PFSK-1 (cell line): Measurements from ENCODE around the gene LDLRAD4.

ENCODE experiments used
- FOXP2 ChIP-seq: optimal IDR thresholded peaks from 2 replicates; pipeline ENCODE3; 2011; ENCODE audit warnings: borderline replicate concordance, control low read depth, inconsistent platforms; ENCODE audit not compliant: insufficient read depth; ENCODE audit errors: extremely low read length, extremely low read depth
- POLR2AphosphoS5 ChIP-seq: IDR thresholded peaks from 2 replicates; pipeline ENCODE4 v1.6.1; 2012; ENCODE audit warnings: low read depth, mild to moderate bottlenecking, control low read depth, low read length, moderate library complexity
- SIN3A ChIP-seq: IDR thresholded peaks from 2 replicates; pipeline ENCODE4 v1.6.1; 2012; ENCODE audit warnings: mild to moderate bottlenecking, low read length, moderate library complexity, borderline replicate concordance; ENCODE audit not compliant: insufficient read depth
- TAF1 ChIP-seq: IDR thresholded peaks from 2 replicates; pipeline ENCODE4 v1.6.1; 2012; ENCODE audit warnings: low read length, control low read depth, borderline replicate concordance; ENCODE audit not compliant: insufficient read depth
- TF ChIP-seq, protein P1 (sequence below), 2 experiments: IDR thresholded peaks; 2 replicates each; pipeline versions ENCODE4 v1.6.1 to v1.8.0; 2011 to 2012; ENCODE audit warnings: low read depth in 2 of 2, low read length in 2 of 2, control low read depth in 1 of 2, inconsistent platforms in 1 of 2, mild to moderate bottlenecking in 1 of 2, moderate library complexity in 1 of 2; ENCODE audit not compliant: insufficient read depth in 1 of 2

The LDLRAD4 gene

DNA sequence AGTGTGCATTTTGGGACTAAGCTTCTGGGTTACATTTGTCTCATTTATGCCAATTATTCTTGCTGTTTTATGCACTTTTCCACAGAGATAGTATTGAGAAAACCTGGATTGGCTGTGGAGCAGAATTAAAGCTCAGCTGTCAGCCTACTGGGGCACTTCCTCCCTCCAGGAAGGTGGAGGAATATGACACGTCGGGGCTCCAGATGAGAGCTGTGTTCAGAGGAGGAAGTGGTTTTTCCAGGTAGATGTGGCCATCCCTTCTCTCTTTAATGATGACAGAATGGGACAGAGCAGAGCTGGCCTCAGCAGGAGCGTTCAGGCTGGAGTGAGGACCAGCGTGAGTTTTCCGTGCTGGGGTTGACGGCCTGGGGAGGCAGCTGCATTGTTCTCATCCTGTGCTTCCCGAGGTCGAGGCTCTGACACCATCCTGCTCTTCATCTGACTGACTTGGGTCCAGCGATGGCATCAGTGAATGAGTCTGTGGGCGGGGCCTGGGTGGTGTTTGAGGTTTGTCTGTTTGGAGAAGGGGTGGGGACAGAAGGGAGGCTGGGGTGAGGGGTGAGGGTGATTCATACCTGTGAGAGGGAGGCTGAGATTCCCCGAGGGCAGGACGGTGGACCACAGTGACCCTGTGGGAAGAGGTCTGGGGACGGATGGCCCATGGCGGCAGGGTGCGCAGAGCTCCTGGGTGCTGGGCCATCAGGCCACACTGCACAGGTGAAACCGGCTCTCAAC is 207.0 kb downstream of the LDLRAD4 start:
- TF ChIP-seq FOXP2 (no peak), SIN3A (no peak), TAF1 (no peak), POLR2AphosphoS5 (no peak)
- TF ChIP-seq, protein P1, sequence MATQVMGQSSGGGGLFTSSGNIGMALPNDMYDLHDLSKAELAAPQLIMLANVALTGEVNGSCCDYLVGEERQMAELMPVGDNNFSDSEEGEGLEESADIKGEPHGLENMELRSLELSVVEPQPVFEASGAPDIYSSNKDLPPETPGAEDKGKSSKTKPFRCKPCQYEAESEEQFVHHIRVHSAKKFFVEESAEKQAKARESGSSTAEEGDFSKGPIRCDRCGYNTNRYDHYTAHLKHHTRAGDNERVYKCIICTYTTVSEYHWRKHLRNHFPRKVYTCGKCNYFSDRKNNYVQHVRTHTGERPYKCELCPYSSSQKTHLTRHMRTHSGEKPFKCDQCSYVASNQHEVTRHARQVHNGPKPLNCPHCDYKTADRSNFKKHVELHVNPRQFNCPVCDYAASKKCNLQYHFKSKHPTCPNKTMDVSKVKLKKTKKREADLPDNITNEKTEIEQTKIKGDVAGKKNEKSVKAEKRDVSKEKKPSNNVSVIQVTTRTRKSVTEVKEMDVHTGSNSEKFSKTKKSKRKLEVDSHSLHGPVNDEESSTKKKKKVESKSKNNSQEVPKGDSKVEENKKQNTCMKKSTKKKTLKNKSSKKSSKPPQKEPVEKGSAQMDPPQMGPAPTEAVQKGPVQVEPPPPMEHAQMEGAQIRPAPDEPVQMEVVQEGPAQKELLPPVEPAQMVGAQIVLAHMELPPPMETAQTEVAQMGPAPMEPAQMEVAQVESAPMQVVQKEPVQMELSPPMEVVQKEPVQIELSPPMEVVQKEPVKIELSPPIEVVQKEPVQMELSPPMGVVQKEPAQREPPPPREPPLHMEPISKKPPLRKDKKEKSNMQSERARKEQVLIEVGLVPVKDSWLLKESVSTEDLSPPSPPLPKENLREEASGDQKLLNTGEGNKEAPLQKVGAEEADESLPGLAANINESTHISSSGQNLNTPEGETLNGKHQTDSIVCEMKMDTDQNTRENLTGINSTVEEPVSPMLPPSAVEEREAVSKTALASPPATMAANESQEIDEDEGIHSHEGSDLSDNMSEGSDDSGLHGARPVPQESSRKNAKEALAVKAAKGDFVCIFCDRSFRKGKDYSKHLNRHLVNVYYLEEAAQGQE (IDR thresholded peaks at IDR 0.05; ENCODE audit: insufficient read depth in 1 of 2, low read depth in 2 of 2, low read length in 2 of 2), result no peak

DNA sequence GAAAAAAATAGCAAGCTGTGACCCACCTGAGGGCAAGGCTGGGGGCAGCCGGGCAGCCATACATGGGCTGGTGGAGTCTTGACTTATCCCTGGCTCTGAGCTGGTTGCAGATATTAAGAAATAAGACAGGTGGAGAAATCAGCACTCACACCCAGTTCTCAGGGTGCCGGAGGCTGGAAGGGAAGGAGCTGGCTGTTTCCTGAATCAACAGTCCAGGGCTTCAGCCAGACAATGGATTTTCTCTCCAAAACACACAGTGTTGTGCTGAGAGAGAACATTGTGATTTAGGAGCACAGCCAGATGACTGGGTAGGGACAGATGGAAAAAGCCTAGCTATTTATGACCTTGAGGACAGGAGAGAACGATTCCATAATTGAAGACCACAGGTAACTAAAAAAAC is 208.8 kb downstream of the LDLRAD4 start:
- TF ChIP-seq, protein P1 (IDR thresholded peaks at IDR 0.05; ENCODE audit: insufficient read depth in 1 of 2, low read depth in 2 of 2, low read length in 2 of 2), result no peak
- TF ChIP-seq FOXP2, result no peak
- TF ChIP-seq SIN3A, result no peak
- TF ChIP-seq TAF1, result no peak
- no peak for TF ChIP-seq POLR2AphosphoS5

DNA sequence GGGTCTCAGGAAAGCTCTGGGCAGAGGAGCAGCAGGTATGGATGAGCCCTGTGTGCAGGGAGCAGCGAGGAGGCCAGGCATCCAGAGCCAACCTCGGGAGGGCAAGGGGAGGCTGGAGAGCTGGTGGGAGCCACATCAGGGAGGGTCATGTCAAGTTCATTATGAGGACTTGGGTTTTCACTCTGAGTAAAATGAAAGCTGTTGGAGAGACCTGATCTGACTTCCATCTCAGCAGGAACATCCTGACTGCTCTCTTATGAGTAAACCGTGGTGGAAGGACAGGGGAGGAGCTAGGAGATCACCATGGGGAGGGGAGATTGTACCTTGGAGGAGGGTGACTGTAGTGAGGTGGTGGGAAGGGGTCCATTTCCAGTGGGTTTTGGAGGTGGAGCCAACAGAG is 209.8 kb downstream of the LDLRAD4 start:
- TF ChIP-seq POLR2AphosphoS5 (no peak), FOXP2 (no peak), SIN3A (no peak), TAF1 (no peak)
- TF ChIP-seq, protein P1 (IDR thresholded peaks at IDR 0.05; ENCODE audit: insufficient read depth in 1 of 2, low read depth in 2 of 2, low read length in 2 of 2), result no peak

DNA sequence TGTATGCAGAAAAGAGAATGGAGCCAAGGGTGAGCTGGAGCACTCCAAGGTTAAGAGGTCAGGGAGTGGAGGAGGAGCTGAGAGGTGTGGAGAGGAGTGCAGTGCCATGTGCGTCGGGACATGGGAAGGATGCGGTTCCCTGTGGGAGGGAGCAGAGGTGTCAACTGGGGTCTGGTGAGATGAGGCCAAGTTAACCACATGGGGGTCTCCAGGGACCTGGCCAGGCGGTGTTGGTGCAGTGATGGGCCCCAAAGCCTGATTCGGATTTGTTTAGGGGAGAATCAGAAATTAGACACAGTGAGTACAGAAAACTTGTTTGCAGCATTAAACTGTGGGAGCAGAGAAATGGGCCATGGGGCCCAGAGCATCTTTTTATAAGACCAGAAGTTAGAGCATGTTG is 210.5 kb downstream of the LDLRAD4 start:
- TF ChIP-seq TAF1 (no peak), POLR2AphosphoS5 (no peak), FOXP2 (no peak)
- TF ChIP-seq, protein P1 (IDR thresholded peaks at IDR 0.05; ENCODE audit: insufficient read depth in 1 of 2, low read depth in 2 of 2, low read length in 2 of 2), result no peak
